SU-DHL-6 (cell line): ENCODE results near the gene AFG1L.
"Not testable (repeated sequence)": the region's sequence is repeated elsewhere in the genome, so short reads cannot be mapped to it uniquely, and the experiment has no call there.

Experiments used
- H2AFZ ChIP-seq: fragments of 200-600 bp; sonication (generic); 2 replicates; pipeline ENCODE4 v1.6.1; 2014; ENCODE audit warnings: low read depth, mild to moderate bottlenecking, moderate library complexity, mixed read lengths, antibody characterized with exemption, low read length; ENCODE audit not compliant: severe bottlenecking
- H3F3A ChIP-seq: fragments of 200-600 bp; shearing (Covaris generic); 2 replicates; pipeline ENCODE4 v1.6.0; 2016; ENCODE audit warnings: antibody characterized with exemption, mild to moderate bottlenecking; ENCODE audit not compliant: insufficient read depth
- H3K27ac ChIP-seq: fragments of 200-600 bp; sonication (generic); 2 replicates; pipeline ENCODE4 v1.5.1; 2016; ENCODE audit warnings: low read depth, mild to moderate bottlenecking, low read length, moderate library complexity, mixed read lengths
- H3K27me3 ChIP-seq: fragments of 200-600 bp; sonication (generic), shearing (Covaris generic); 2 replicates; pipeline ENCODE4 v1.6.0; 2014; ENCODE audit warnings: mild to moderate bottlenecking, low read length
- H3K36me3 ChIP-seq: fragments of 200-600 bp; sonication (generic); 2 replicates; pipeline ENCODE4 v1.6.1; 2014; ENCODE audit warnings: mild to moderate bottlenecking, low read length, mixed read lengths
- H3K4me2 ChIP-seq: fragments of 300-600, 200-600 bp; shearing (Covaris generic), sonication (generic); 2 replicates; pipeline ENCODE4 v1.6.0; 2014; ENCODE audit warnings: low read length, low read depth, mild to moderate bottlenecking; ENCODE audit not compliant: poor library complexity, severe bottlenecking
- H3K4me3 ChIP-seq: fragments of 200-600 bp; sonication (generic); 2 replicates; pipeline ENCODE4 v1.5.1; 2014; ENCODE audit warnings: antibody characterized with exemption, low read length, mild to moderate bottlenecking, mixed read lengths; ENCODE audit not compliant: insufficient read depth, poor library complexity, severe bottlenecking
- H3K79me2 ChIP-seq: fragments of 200-600 bp; sonication (generic); 2 replicates; pipeline ENCODE4 v1.6.1; 2014; ENCODE audit warnings: mild to moderate bottlenecking, low read length, moderate library complexity; ENCODE audit not compliant: insufficient read depth
- H3K9ac ChIP-seq: fragments of 200-600 bp; sonication (generic); 2 replicates; pipeline ENCODE4 v1.7.0; 2014; ENCODE audit warnings: mild to moderate bottlenecking, low read length
- H3K9me2 ChIP-seq: fragments of 200-600 bp; sonication (generic); replicated peaks from 2 replicates; pipeline ENCODE4 v1.6.1; 2014; ENCODE audit warnings: low read length; ENCODE audit not compliant: insufficient read depth
- H3K9me3 ChIP-seq: fragments of 200-600 bp; sonication (generic); 2 replicates; pipeline ENCODE4 v1.6.1; 2014; ENCODE audit warnings: low read length, mixed read lengths; ENCODE audit not compliant: insufficient read depth
- H4K20me1 ChIP-seq: fragments of 200-600 bp; sonication (generic); 2 replicates; pipeline ENCODE4 v1.6.1; 2014; ENCODE audit warnings: low read depth, mild to moderate bottlenecking, antibody characterized with exemption, low read length, moderate library complexity, mixed read lengths
- EZH2phosphoT487 ChIP-seq: fragments of 200-600 bp; sonication (generic), shearing (Covaris generic); conservative IDR thresholded peaks from 2 replicates; pipeline ENCODE4 v1.6.1; 2018; ENCODE audit warnings: mild to moderate bottlenecking, antibody characterized with exemption, low read length, moderate library complexity, mixed read lengths
- TF ChIP-seq, protein P1 (sequence below): fragments of 200-600 bp; sonication (generic); IDR thresholded peaks from one replicate; pipeline ENCODE4 v1.5.1; 2017; ENCODE audit warnings: antibody characterized with exemption, mild to moderate bottlenecking, low read length, moderate library complexity; ENCODE audit not compliant: insufficient read depth, poor library complexity, severe bottlenecking

AFG1L gene

GRCh38 chr6:108446629-108447150, 151.8 kb downstream of the AFG1L start:
- no peak for TF ChIP-seq EZH2phosphoT487
- TF ChIP-seq, protein P1, sequence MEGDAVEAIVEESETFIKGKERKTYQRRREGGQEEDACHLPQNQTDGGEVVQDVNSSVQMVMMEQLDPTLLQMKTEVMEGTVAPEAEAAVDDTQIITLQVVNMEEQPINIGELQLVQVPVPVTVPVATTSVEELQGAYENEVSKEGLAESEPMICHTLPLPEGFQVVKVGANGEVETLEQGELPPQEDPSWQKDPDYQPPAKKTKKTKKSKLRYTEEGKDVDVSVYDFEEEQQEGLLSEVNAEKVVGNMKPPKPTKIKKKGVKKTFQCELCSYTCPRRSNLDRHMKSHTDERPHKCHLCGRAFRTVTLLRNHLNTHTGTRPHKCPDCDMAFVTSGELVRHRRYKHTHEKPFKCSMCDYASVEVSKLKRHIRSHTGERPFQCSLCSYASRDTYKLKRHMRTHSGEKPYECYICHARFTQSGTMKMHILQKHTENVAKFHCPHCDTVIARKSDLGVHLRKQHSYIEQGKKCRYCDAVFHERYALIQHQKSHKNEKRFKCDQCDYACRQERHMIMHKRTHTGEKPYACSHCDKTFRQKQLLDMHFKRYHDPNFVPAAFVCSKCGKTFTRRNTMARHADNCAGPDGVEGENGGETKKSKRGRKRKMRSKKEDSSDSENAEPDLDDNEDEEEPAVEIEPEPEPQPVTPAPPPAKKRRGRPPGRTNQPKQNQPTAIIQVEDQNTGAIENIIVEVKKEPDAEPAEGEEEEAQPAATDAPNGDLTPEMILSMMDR: no peak
- Histone ChIP-seq H3F3A (no peaks in the 10 kb centered on the region), H2AFZ (no peak overlapping the region), H3K27me3 (no peaks in the 10 kb centered on the region), H3K9me3 (no peaks in the 10 kb centered on the region), H3K79me2 (no peaks in the 10 kb centered on the region), H3K4me3 (no peak overlapping the region), H3K9me2 (no peaks in the 10 kb centered on the region), H3K27ac (no peak overlapping the region), H3K4me2 (no peak overlapping the region), H3K9ac (no peak overlapping the region), H3K36me3 (no peaks in the 10 kb centered on the region), H4K20me1 (no peaks in the 10 kb centered on the region)

- H3K4me3 ChIP-seq: no peak overlapping the region
- no peak overlapping the region for H3K4me2 ChIP-seq
- TF ChIP-seq, protein P1: no peak
- no peak for TF ChIP-seq EZH2phosphoT487
- no peaks in the 10 kb centered on the region for H4K20me1 ChIP-seq
- no peaks in the 10 kb centered on the region for H3K9me3 ChIP-seq
- H3K9me2 ChIP-seq: no peaks in the 10 kb centered on the region
- no peaks in the 10 kb centered on the region for H3K27me3 ChIP-seq
- no peak overlapping the region for H3K27ac ChIP-seq
- no peaks in the 10 kb centered on the region for H3K36me3 ChIP-seq
- H3F3A ChIP-seq: no peaks in the 10 kb centered on the region
- H2AFZ ChIP-seq: no peak overlapping the region
- no peaks in the 10 kb centered on the region for H3K79me2 ChIP-seq
- H3K9ac ChIP-seq: no peak overlapping the region
Observed at GRCh38 chr6:108448481-108448880, 153.6 kb downstream of the AFG1L start.

DNA sequence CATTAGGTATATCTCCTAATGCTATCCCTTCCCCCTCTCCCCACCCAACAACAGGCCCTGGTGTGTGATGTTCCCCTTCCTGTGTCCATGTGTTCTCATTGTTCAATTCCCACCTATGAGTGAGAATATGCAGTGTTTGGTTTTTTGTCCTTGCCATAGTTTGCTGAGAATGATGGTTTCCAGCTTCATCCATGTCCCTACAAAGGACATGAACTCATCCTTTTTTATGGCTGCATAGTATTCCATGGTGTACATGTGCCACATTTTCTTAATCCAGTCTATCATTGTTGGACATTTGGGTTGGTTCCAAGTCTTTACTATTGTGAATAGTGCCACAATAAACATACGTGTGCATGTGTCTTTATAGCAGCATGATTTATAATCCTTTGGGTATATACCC, 154.9 kb downstream of the AFG1L start:
- H3K9me3 ChIP-seq, H3K27me3 ChIP-seq, H3K27ac ChIP-seq, H2AFZ ChIP-seq, H3K36me3 ChIP-seq, H3F3A ChIP-seq, H3K9ac ChIP-seq, H3K79me2 ChIP-seq, H3K4me2 ChIP-seq, H3K9me2 ChIP-seq, H4K20me1 ChIP-seq, H3K4me3 ChIP-seq: not testable (repeated sequence)

DNA sequence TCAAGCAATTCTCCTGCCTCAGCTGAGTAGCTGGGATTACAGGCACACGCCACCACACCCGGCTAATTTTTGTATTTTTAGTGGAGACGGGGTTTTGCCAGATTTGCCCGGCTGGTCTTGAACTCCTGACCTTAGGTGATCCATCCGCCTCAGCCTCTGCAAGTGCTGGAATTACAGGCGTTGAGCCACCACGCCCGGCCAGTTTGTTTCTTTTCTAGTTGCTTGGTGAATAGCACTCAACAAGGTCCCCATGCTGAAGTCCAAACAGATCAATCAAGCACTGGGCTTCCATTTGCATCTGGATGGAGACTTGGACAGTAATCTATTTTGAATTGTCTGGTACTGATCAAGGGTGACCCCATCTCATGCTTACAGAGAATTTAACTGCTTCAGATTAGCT, 157.0 kb downstream of the AFG1L start:
- Histone ChIP-seq H3K27me3 (no peaks in the 10 kb centered on the region), H4K20me1 (no peaks in the 10 kb centered on the region)

More for the DNA sequence above, 157.0 kb downstream of the AFG1L start:
- Histone ChIP-seq H3K36me3 (no peaks in the 10 kb centered on the region), H3F3A (no peaks in the 10 kb centered on the region), H2AFZ (no peak overlapping the region), H3K4me2 (no peak overlapping the region), H3K4me3 (no peak overlapping the region), H3K9me2 (no peaks in the 10 kb centered on the region), H3K9me3 (no peaks in the 10 kb centered on the region), H3K9ac (no peak overlapping the region), H3K27ac (no peak overlapping the region), H3K79me2 (no peaks in the 10 kb centered on the region)
- no peak for TF ChIP-seq EZH2phosphoT487
- TF ChIP-seq, protein P1: no peak
